ENCODE data around the gene PCK2.

The PCK2 gene

GRCh38 chr14:24146453-24146977 is 52.4 kb downstream of the PCK2 start, which contains the start of gene PSME2:
Gene PSME2, minus strand, starts transcription at chr14:24146610. Its CDS starts 29 bp downstream, at chr14:24146581.
- peak within 1 kb of the TSS; percentile 98 for H3K4me3 ChIP-seq (ENCODE audit: low read depth, low read length)
- peak; percentile 88 for DNase-seq (ENCODE audit: low read depth)
- TF ChIP-seq CTCF (IDR thresholded peaks at IDR 0.05; ENCODE audit: control insufficient read depth, extremely low read depth, insufficient read depth) = no peak

GRCh38 chr14:24146978-24147760 is 53.1 kb downstream of the PCK2 start, which contains the start of gene RNF31:
Gene RNF31, plus strand, starts transcription at chr14:24147498. Its CDS starts 201 bp downstream, at chr14:24147699.
- peak within 1 kb of the TSS; percentile 98 for H3K4me3 ChIP-seq (ENCODE audit: low read depth, low read length)
- peak; percentile 97 for DNase-seq (ENCODE audit: low read depth)
- no peak for TF ChIP-seq CTCF (IDR thresholded peaks at IDR 0.05; ENCODE audit: control insufficient read depth, extremely low read depth, insufficient read depth)

GRCh38 chr14:24147761-24148428 is 53.8 kb downstream of the PCK2 start:
- no peak for DNase-seq (ENCODE audit: low read depth)
- peak overlapping the region; percentile 98 for H3K4me3 ChIP-seq (ENCODE audit: low read depth, low read length)
- no peak for TF ChIP-seq CTCF (IDR thresholded peaks at IDR 0.05; ENCODE audit: control insufficient read depth, extremely low read depth, insufficient read depth)

- no peak overlapping the region for H3K4me3 ChIP-seq (ENCODE audit: low read depth, low read length)
- DNase-seq (ENCODE audit: low read depth) = no peak
- no peak for TF ChIP-seq CTCF (IDR thresholded peaks at IDR 0.05; ENCODE audit: control insufficient read depth, extremely low read depth, insufficient read depth)
Observed at GRCh38 chr14:24149302-24149969, 55.3 kb downstream of the PCK2 start.

GRCh38 chr14:24150061-24150460 is 56.0 kb downstream of the PCK2 start:
- TF ChIP-seq CTCF (IDR thresholded peaks at IDR 0.05; ENCODE audit: control insufficient read depth, extremely low read depth, insufficient read depth) = no peak

GRCh38 chr14:24150567-24150966 is 56.5 kb downstream of the PCK2 start:
- DNase-seq (ENCODE audit: low read depth) = no peak
- H3K4me3 ChIP-seq (ENCODE audit: low read depth, low read length) = no peak overlapping the region
- TF ChIP-seq CTCF (IDR thresholded peaks at IDR 0.05; ENCODE audit: control insufficient read depth, extremely low read depth, insufficient read depth) = no peak

More at GRCh38 chr14:24150061-24150460, 56.0 kb downstream of the PCK2 start:
- DNase-seq (ENCODE audit: low read depth) = no peak
- no peak overlapping the region for H3K4me3 ChIP-seq (ENCODE audit: low read depth, low read length)
